NCI-H345 treated with DMSO at 0.1 percent for 48 hours (cell line): ENCODE results near the gene ADCK1.
"Not testable (repeated sequence)": the region's sequence is repeated elsewhere in the genome, so short reads cannot be mapped to it uniquely, and the experiment has no call there.

Experiments
- DNase-seq: peaks from one replicate; lab custom pipeline; 2025; ENCODE audit not compliant: unreplicated experiment; lab: John Stamatoyannopoulos, UW

The ADCK1 gene

DNA sequence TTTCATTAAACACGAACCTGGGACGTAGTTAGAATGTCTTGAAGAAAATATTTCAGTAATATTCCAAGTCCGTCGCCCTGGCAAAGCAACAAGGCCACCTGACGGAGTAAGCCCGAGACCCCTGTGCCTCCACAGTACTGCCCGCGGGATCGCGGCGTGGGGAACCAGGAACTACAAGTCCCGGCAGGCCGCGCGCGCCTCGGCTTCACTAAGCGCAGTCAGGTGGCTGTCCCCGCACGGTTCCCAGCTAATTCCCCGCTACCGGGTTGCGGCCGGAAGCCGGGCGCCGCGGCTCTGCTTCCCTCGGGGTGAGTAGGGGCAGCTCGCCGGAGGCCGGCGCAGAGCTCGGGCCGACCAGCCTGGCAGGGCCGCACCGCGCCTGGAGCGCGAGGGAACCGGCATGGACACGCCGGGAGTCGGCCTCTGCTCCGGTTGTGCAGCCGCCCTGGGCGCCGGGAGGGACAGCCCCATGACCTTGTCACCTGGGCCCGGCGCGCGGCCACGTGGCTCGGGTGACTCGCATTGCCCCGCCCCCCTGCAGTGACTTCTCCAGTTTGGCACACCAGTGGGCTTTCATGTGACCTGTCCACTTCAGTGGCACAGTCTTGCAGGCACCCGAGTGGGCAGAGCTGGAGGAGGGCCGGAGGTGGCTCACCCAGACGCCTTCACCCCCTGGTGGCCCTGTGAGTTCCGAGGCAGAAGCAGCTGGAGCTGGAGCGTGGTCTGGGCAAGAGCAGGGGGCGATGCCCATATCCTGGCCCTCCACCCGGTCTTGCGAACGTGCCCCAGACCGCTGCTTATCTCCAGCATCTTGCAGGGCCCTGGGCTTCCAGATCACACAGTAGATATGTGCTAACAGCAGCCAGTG is at the start of gene ADCK1:
TSS of gene ADCK1 (plus strand) at position 247 of the 868 bp plus-strand sequence. CDS start 18,870 bp downstream, outside the sequence.
- DNase-seq: peak; percentile 68

GRCh38 chr14:77752266-77752665 is 47.6 kb upstream of the ADCK1 start:
- no peak for DNase-seq

DNA sequence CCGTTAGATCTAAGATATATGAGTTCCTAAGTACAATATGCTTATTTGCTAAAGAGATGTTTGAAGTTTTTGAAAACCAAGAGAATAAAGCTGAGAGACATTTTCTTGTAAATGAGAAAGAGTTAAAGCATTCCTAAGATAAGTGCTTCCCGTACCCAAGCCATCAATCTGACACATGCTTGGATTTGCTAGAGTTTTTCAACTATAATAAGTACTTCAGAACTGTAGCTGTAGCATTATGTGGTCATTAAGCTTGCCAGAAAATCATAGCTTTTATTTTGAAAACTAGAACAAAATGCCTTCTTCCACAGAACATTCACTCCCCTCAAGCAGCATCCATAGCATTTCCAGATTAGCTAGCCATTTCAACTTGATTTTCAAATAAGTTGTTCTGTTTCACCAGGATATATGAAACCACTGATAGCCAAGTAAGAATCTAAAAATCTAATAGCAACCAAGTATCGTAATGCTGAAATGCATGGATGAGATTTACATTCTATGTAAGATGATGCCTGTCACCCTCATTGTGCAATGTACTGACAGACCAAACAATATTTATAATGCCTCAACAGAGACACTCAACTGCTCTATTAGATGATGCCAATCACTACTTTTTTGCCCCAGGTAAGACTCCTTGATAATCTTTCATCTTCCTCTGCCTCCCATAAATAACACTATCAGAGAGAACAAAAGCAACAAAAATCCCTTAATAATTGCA is 47.0 kb upstream of the ADCK1 start:
- no peak for DNase-seq

GRCh38 chr14:77760381-77761204 is 39.3 kb upstream of the ADCK1 start, which contains the start of gene SNW1:
SNW1 (minus strand) TSS chr14:77761156; CDS start chr14:77761127, 29 bp downstream.
- peak; percentile 86 for DNase-seq

GRCh38 chr14:77761205-77761931 is 38.5 kb upstream of the ADCK1 start:
- no peak for DNase-seq

DNA sequence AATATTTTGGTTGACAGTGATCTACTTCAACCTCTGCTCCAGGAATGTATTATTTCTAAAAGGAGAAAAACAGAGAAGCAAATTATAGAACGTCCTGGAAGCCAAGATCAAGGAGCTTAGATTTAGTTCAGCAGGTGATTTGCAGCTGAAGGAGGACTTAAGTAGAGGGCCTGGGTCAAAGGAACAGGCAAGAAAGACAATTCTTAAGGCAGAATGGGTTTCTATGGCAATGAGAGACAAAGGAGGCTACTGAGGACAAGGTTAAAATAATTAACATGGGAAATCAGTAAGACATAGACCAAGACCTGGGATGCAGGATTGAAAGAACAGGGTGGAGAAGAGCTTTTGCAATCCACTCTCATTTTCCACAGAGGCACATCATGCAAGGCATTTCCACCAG is 36.6 kb upstream of the ADCK1 start:
- no peak for DNase-seq

- no peak for DNase-seq
Observed at GRCh38 chr14:77763978-77764377, 35.9 kb upstream of the ADCK1 start.

DNA sequence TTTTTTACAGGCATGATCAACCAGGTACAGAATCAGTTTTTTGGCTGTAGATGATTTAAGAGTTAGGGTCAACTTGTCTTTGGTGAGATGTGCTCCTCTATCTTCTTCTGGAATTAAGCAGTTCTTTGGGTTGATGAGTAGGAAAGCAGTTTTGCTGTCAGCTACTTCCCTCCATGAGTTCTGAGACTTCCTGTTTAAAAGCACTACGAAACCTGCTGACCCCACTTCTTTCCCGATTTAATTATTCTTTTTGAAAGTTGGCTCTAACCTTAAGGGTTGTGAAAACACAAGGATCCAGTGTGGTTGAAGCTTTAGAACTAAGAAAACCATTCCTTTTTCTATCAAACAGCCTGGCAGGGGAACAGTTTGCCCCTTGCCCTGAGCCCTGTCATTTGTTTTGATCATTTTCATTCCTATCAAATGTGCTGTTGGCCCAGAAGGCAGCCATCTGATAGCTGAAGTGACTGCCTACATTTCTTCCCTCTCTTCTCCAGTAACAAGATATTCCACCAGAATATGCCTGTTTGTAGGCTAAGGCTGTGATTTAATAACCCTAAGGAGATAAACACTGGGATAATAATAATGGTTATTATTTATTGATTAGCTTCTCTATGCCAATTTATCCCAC is 31.4 kb upstream of the ADCK1 start:
- DNase-seq: not testable (repeated sequence)

- DNase-seq: not testable (repeated sequence)
Observed at GRCh38 chr14:77773966-77774365, 25.9 kb upstream of the ADCK1 start.

DNA sequence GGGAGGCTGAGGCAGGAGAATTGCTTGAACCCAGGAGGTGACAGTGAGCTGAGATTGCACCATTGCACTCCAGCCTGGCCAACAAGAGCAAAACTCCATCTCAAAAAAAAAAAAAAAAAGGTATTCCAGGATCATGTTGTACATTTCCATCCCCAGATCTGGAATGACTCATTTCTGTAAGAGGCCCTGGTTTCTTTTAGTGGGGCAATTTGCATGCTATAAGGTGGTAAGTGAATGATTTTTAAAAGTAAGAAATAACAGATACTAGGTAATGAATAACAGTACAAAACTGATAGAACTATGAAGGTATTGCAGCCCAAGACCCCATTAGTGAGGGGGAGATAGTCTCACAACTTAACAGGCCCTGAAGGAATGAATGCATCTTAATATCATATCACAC is 17.7 kb upstream of the ADCK1 start:
- DNase-seq: no peak

DNA sequence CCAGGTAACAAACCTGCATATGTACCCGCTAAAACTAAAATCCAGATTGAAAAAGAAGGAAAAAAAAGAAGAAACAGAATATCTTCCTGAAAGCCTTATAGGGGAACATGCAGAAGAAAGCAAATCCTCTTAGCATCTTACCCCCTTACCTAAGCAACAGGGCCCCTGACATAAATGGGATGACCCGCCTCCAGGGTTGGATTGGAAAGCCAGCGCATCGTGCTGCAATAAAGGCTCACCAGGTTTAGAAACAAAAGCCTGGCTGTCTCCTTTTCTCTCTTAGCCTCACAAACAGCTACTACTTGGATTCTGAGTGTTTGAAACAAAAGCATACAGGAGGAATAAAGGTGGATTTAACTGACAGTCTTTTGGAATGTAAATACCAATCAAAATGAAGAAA is 13.8 kb upstream of the ADCK1 start:
- no peak for DNase-seq

GRCh38 chr14:77790566-77791224 is 9.2 kb upstream of the ADCK1 start:
- no peak for DNase-seq

- no peak for DNase-seq
Observed at GRCh38 chr14:77791225-77791600, 8.7 kb upstream of the ADCK1 start.

- DNase-seq: not testable (repeated sequence)
Observed at GRCh38 chr14:77793255-77793654, 6.7 kb upstream of the ADCK1 start.

DNA sequence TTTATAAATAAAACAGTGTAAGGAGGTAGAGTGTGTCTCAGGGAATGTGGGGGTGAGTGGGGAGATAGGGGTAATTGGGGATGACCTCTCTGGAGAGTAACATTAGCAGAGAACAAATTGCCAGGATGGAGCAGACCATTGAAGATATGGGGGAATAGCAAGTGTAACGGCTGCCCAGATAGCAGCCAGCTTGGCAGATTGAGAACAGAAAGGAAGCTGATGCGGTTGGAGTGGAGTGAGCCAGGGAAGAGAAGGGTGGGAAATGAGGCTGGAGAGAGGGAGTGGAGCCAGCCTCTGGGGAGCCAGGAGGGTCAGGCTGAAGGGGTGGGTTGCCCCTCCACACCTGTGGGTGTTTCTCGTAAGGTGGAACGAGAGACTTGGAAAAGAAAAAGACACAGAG is 5.6 kb upstream of the ADCK1 start:
- DNase-seq: no peak

GRCh38 chr14:77799456-77799855 is 453 bp upstream of the ADCK1 start:
- DNase-seq: not testable (repeated sequence)

- no peak for DNase-seq
Observed at GRCh38 chr14:77800814-77801213, 905 bp downstream of the ADCK1 start.

DNA sequence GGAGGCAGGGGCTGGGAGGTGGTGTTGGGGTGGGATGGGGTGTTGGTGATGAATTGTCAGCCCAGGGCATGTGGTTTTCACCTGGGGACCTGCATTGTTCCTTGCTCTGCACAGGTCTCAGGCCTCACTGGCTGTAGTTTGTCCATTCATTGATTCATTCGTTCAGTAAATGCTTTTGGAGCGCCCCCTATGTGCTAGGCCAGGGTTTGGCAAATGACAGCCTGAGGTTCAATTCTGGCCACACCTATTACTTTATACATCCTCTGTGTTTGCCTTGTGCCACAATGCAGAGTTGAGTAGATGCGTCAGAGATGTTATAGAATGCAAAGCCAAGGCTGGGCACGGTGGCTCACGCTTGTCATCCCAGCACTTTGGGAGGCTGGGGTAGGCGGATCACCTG is 4.7 kb downstream of the ADCK1 start:
- DNase-seq: no peak

GRCh38 chr14:77805706-77806105 is 5.8 kb downstream of the ADCK1 start:
- no peak for DNase-seq

DNA sequence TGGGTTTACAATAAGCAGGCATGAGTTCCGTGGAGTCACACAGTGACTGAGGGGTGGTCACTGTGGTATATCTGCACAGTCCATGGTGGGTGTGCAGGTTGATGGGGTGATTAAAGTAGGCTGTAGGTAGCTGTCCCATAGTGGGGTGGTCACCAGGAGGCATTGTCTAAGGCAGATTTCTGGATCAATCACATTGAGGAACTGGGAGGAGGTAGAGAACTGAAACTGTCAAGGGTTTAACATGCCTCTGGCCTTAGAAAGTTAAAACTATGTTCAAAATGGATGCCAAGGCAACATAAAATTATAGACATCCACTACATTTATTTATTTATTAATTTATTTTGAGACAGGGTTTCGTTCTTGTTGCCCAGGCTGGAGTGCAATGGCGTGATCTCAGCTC is 8.3 kb downstream of the ADCK1 start:
- DNase-seq: no peak
